HuH-7.5 (cell line): ENCODE measurements around the gene MPHOSPH6.
"Not testable (repeated sequence)": the region's sequence is repeated elsewhere in the genome, so short reads cannot be mapped to it uniquely, and the experiment has no call there.

Experiments used
- DNase-seq: peaks from one replicate; pipeline ENCODE4 v3.0.0; 2011; ENCODE audit warnings: low spot score

The MPHOSPH6 gene

DNA sequence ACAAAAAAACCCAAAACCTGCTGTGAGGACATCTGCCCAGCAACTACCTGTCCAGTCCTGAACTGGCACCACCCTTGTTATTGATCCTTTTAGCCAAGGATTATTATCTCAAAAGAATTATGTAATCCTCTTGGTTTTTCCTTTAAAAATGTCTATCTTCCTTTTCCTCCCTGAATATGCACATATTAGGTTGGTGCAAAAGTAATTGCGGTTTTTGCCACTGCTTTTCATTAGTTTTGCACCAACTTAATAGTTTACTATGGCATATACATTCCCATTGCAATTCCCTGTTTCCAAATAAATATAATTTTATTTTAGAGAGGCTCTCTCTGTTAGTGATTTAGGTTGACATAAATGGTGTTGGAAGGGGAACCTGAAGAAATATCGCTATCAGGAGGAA, 51.3 kb downstream of the MPHOSPH6 start:
- DNase-seq: no peak

DNA sequence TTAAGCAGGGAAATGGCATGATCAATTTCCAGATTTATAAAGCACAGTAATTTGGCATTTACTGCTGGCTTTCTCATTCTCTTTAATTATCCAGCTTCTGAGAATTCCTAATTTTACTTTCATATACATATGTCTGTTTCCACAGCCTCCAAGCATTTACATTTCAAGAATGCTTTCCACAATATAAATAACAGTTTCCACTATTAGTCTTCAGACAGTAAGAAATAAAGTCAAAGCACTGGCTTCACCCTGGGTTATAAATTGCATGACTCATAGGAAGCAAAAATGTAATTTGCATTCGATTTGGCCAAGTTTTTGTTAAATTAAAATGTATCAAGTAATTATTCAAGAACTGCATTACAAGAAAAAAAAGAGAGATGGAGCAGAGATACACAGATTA, 53.5 kb downstream of the MPHOSPH6 start:
- DNase-seq: no peak

DNA sequence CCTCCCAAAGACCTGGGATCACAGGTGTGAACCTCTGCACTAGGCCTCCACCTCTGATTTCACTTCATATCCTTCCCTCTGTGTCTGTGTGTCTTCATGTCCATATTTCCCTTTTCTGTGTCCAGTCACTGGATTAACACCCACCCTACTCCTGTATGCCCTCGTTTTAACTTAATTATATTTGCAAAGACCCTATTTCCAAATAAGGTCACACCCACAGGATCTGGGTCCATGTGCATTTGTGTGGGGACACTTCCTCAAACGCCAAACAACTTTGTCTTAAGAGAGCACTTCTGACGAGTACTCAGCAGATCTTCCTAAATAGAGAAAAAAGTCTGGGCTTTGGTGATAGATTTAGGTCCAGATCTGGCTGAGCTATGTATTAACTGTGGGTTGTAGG, 56.3 kb downstream of the MPHOSPH6 start:
- no peak for DNase-seq

DNA sequence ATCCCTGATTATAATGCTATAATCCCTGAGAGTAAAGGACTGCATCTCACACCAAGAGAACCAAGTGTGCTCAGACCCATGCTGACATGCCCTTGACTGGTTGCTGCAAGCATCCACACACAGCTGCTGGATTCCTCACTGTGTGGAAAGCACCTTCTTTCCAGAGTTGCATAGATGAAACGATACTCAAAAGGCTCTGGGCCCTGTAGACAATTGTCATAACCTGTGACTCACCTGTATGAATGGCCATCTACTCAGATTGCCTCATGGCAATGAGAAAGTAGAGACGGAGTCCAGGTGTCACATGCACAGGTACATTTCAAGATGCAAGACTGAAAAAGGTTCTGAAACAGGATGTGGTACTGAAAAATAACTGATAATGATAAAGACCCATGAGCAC, 58.1 kb downstream of the MPHOSPH6 start:
- no peak for DNase-seq

DNA sequence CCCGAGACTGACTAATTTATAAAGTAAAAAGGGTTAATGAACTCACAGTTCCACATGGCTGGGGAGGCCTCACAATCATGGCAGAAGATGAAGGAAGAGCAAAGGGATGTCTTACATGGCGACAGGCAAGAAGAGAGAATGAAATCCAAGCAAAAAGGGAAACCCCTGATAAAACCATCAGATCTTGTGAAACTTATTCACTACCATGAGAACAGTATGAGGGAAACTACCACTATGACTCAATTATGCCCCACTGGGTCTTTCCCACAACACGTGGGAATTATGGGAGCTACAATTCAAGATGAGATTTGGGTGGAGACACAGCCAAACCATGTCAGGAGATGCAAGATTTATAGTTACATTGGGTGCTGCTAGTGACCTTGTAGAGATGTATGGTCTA, 60.8 kb downstream of the MPHOSPH6 start:
- DNase-seq: not testable (repeated sequence)

GRCh38 chr16:82108774-82109173, 61.2 kb downstream of the MPHOSPH6 start:
- no peak for DNase-seq

GRCh38 chr16:82108100-82108499, 61.9 kb downstream of the MPHOSPH6 start:
- DNase-seq: no peak

DNA sequence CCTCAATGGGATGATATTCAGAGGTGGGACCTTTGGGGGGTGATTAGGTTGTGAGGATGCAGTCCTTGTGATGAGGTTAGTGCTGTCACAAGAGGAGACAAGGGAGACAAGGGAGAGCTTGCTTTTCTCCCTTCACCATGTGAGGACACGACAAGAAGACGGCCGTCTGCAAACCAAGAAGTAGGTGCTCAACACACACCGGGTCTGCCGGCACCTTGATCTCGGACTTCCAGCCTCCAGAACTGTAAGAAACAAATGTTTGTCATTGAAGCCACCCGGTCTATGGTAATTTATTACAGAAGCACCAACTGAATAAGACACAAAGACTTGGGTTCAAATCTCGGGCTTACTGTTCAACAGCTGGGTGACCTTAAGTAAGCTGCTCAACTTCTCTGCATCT, 64.9 kb downstream of the MPHOSPH6 start:
- DNase-seq: no peak
